ENCODE measurements around the gene STK39.

STK39 gene

GRCh38 chr2:168143813-168144212 lies 103.6 kb downstream of the STK39 start:
- peaks cover 55% of the 10 kb centered on the region for H3K4me1 Mint-ChIP-seq
- H3K9me3 Mint-ChIP-seq = no peaks in the 10 kb centered on the region
- no peak for TF ChIP-seq CTCF (IDR thresholded peaks at IDR 0.05; ENCODE audit: unreplicated experiment in 3 of 3)
- H3K27me3 Mint-ChIP-seq (ENCODE audit: low read depth) = peaks cover 3% of the 10 kb centered on the region
- H3K4me3 Mint-ChIP-seq = no peak overlapping the region
- peaks cover 23% of the 10 kb centered on the region for H3K36me3 Mint-ChIP-seq (ENCODE audit: low read depth)
- H3K27ac Mint-ChIP-seq = no peak overlapping the region

- TF ChIP-seq CTCF (IDR thresholded peaks at IDR 0.05; ENCODE audit: unreplicated experiment in 3 of 3) = no peak
- Mint-ChIP-seq H3K9me3 (no peaks in the 10 kb centered on the region), H3K36me3 (ENCODE audit: low read depth) (peaks cover 35% of the 10 kb centered on the region), H3K4me1 (peaks cover 37% of the 10 kb centered on the region), H3K27me3 (ENCODE audit: low read depth) (peaks cover 3% of the 10 kb centered on the region), H3K4me3 (no peak overlapping the region), H3K27ac (no peak overlapping the region)
Observed at GRCh38 chr2:168140892-168141291, 106.5 kb downstream of the STK39 start.

- Mint-ChIP-seq H3K27ac (peak overlapping the region in 1 of 3 experiments; percentile 71), H3K9me3 (no peaks in the 10 kb centered on the region)
Observed at GRCh38 chr2:168139852-168140251, 107.5 kb downstream of the STK39 start.

DNA sequence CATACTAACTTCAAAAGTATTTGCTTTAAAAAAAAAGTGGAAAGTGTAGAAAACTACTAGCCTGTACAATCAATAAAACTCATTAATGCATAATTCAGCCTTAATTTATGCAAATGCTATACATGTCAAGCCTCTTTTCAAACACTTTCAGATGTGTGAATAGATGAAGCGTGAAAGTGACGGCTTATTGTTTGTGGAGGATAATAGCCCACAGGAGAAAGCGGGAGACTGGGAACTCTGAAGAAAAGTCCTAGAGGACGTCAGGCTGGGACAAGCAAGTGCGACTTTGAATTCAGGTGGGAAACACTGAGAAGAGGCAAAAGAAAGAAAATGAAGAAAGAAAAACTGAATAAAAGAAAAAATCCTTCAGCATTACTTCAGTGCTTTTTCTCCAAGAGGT lies 108.5 kb downstream of the STK39 start:
- Mint-ChIP-seq H3K27ac (peak overlapping the region in 1 of 3 experiments; percentile 92), H3K27me3 (ENCODE audit: low read depth) (peaks cover 3% of the 10 kb centered on the region), H3K9me3 (no peaks in the 10 kb centered on the region), H3K36me3 (ENCODE audit: low read depth) (peaks cover 41% of the 10 kb centered on the region), H3K4me3 (no peak overlapping the region), H3K4me1 (peaks cover 23% of the 10 kb centered on the region)
- TF ChIP-seq CTCF (IDR thresholded peaks at IDR 0.05; ENCODE audit: unreplicated experiment in 3 of 3) = no peak

More at GRCh38 chr2:168139852-168140251, 107.5 kb downstream of the STK39 start:
- Mint-ChIP-seq H3K4me1 (peaks cover 28% of the 10 kb centered on the region), H3K27me3 (ENCODE audit: low read depth) (peaks cover 3% of the 10 kb centered on the region), H3K4me3 (no peak overlapping the region), H3K36me3 (ENCODE audit: low read depth) (peaks cover 39% of the 10 kb centered on the region)
- no peak for TF ChIP-seq CTCF (IDR thresholded peaks at IDR 0.05; ENCODE audit: unreplicated experiment in 3 of 3)

- Mint-ChIP-seq H3K4me3 (no peak overlapping the region), H3K4me1 (peaks cover 20% of the 10 kb centered on the region), H3K36me3 (ENCODE audit: low read depth) (peaks cover 43% of the 10 kb centered on the region), H3K9me3 (no peaks in the 10 kb centered on the region), H3K27ac (peak overlapping the region; percentile 7 to 92 (median 18)), H3K27me3 (ENCODE audit: low read depth) (peaks cover 3% of the 10 kb centered on the region)
- no peak for TF ChIP-seq CTCF (IDR thresholded peaks at IDR 0.05; ENCODE audit: unreplicated experiment in 3 of 3)
Observed at GRCh38 chr2:168138374-168138773, 109.0 kb downstream of the STK39 start.

DNA sequence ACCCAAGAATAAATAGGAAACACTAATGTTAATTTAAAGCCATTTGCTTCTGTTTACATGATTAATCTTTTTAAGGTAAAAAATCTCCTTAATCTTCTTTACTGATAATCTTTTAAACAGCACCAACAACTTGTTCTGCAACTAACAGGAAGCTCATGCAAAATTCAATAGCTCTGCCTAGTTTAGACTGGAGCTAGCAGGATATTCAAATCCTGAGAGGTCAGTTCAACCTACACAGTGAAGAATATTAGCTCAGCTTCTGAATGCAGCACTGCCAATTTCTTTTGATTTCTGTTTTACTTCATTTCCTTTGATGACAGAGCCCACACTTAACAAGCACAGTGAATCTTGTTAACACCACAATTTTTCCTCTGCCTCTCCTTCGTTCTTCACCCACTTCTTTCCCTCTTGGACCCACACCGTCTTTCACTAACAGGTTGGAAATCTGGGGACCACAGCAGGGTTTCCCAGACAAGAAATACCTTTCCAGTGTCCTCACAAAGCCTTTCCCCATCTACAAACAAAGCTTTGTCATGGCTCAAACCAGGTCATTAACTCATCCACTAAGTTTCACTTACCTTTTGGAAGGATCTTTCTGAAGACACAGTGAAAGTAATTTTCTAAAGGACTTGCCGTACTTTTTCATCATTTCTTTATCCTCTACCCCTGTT lies 109.8 kb downstream of the STK39 start:
- no peak for TF ChIP-seq CTCF (IDR thresholded peaks at IDR 0.05; ENCODE audit: unreplicated experiment in 3 of 3)
- Mint-ChIP-seq H3K27ac (peak overlapping the region; percentile 18 to 92 (median 72)), H3K36me3 (ENCODE audit: low read depth) (peaks cover 48% of the 10 kb centered on the region), H3K9me3 (no peaks in the 10 kb centered on the region), H3K27me3 (ENCODE audit: low read depth) (no peaks in the 10 kb centered on the region), H3K4me3 (no peak overlapping the region), H3K4me1 (peaks cover 16% of the 10 kb centered on the region)

Data from nephron (organoid).